Inflammatory macrophage treated with lipopolysaccharide for 4 hours (primary cell): Measurements from ENCODE around the gene VPS25.
"Not testable (repeated sequence)": the region's sequence is repeated elsewhere in the genome, so short reads cannot be mapped to it uniquely, and the experiment has no call there.

Experiments used
- DNase-seq: peaks from one replicate; pipeline ENCODE4 v3.0.0-alpha.2; 2020

Gene VPS25

GRCh38 chr17:42773290-42774035 lies at the start of gene VPS25:
TSS of gene VPS25 (plus strand) at chr17:42773449. CDS start at chr17:42773476, 27 bp downstream.
- DNase-seq = peak; percentile 88

GRCh38 chr17:42723636-42724035 lies 49.6 kb upstream of the VPS25 start:
- no peak for DNase-seq

DNA sequence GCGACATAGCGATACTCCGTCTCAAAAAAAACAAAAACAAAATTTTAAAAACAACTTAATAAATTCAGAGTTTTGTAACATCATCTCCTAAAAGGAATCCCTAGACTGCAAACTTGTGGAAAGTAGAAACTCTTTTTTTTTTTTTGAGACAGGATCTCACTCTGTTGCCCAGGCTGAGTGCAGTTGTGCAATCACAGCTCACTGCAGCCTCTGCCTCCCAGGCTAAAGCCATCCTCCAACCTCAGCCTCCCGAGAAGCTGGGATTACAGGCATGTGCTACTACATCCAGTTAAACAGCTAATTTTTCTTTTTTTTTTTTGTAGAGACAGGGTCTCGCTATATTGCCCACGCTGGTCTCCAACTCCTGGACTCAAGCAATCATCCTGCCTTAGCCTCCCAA lies 48.1 kb upstream of the VPS25 start:
- DNase-seq = no peak

- no peak for DNase-seq
These were observed 32.5 kb upstream of the VPS25 start for GRCh38 chr17:42740699-42741098.

DNA sequence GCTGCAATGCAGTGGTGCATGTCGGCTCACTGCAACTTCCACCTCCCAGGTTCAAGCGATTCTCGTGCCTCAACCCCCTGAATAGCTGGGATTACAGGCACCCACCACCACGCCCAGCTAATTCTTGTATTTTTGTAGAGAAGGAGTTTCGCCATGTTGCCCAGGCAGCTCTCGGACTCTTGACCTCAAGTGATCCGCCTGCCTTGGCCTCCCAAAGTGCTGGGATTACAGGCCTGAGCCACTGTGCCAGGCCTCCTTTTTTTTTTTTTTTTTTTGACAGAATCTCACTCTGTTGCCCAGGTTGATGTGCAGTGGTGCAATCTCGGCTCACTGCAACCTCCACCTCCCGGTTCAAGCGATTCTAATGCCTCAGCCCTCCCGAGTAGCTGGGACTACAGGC lies 30.3 kb upstream of the VPS25 start:
- not testable (repeated sequence) for DNase-seq

DNA sequence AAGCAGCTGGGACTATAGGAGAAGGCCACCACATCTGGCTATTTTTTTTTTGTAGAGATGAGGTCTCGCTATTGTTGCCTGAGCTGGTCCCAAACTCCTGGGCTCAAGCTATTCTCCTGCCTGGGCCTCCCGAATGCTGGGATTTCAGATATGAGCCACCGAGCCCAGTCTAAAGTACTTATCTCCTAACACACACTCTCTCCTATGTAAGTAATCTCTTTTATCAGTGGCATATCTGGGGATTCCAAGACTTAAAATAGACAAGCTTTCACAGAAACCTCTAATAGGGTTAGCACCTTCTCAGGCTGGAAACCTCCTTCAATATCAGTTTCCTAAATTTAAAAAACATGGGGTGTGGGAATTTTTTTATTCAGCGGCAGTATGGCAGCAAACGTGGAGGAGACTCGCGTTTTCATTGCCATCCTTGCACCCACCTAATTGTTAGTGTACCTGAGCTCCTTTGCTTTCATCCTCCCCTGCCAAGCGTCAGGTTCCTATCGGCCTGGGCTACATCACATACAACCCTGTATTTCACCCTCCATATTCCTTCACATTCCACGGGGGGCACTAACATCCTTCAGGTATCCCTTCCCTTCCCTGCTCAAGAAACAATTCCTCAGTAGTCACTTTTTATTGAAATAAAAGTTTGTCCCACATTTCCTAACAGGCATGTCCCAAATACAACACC lies 29.5 kb upstream of the VPS25 start:
- DNase-seq = no peak

- peak; percentile 65 for DNase-seq
These were observed 28.9 kb upstream of the VPS25 start for GRCh38 chr17:42744283-42744805.

GRCh38 chr17:42744806-42745617 lies 28.2 kb upstream of the VPS25 start, which contains the start of gene EZH1:
TSS of gene EZH1 (minus strand) at chr17:42745040. CDS start at chr17:42728941, 16,099 bp downstream.
- DNase-seq = peak; percentile 90

DNA sequence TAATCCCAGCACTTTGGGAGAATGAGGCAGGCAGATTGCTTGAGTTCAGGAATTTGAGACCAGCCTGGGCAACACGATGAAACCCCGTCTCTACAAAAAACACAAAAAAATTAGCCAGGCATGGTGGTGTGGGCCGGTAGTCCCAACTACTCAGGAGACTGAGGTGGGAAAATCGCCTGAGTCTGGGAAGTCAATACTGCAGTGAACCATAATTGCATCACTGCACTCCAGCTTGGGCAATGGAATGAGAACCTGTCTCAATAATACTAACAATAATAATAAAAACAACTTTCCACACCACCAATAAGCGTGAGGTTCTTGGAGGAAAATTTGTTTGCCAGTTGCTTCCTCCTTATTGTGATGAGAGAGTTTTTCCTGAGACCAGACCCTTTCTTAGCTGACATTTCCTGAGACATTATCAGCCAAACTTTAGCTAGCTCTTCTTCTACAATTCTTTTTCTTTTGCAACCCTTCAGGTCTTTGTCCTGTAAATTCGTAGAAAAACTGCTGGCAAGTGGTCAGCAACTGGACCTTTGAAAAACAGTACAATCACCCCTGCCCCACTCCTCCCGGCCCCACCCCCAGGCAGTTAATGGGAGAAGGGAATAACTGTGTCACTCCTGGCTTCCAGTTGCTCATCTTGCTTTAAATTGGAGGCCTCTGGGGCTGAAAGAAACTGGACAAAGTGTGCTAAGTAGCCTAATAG lies 24.9 kb upstream of the VPS25 start:
- no peak for DNase-seq

DNA sequence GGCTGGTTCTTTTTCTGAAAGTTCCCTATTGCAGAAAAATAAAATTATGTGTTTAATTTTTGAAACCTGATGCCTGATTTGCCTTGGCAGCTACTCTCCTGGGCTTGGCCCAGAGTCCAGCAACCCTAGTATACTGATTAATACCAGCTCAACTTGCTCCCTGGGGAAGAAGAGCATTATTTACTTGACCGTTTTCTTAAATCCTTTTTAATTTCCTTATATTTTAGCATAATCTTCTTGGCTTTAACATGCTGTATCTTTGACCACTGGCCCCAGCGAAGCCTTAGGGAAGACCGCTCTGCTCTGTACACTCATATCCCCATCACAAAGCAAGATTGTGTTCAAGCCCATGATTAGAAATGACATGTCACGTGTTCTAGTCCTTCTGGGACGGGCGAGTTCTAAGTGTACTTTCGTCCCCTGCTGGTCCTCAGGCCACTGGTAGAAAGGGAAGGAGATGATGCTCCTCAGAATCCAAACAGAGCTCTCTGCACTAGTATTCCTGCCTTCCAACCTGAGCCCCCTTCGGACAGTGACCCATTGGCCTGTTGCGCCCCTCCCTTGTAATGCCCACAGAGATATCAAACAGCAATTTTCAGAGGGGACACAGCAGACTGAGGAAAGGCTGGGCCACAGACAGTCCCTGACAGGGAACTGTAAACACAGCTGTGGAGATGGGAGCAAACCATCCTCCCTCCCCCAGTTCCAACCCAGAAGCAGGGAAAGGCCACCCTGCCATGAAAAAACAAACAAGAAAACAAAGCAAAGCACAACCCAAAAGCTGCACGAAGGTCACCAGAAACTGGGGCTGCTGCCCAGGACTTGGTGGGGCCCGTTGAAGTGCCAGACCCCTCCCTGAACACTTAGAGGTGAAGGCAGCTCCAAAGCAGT lies 24.1 kb upstream of the VPS25 start:
- DNase-seq = no peak

DNA sequence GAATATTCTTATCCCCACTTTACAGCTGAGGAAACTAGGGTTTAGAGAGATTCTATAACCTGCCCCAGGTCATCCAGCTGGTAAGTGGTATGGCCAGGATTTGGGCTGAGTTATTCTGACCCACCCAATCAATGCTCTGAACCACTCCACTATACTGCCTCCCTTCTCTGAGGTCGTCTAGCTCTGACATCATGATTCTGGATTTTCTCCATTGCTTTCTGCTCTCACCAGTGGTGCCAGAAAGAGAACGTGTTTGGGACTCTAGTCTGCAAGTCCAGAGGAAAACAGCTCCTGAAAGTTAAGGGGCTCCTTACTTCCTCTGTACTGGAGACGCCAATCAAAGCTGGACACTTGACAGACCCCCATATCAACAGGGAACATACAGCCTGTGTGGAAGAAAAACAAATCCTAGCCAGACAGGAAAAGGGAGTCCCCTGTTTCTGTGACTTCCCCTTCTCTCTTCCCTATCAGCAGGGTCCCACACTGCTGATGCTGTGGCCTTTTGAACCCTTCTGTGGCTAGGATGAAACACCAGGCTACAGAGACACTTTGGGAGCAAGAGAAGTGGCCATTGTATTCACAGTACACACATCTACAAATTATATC lies 22.4 kb upstream of the VPS25 start:
- peak; percentile 48 for DNase-seq

DNA sequence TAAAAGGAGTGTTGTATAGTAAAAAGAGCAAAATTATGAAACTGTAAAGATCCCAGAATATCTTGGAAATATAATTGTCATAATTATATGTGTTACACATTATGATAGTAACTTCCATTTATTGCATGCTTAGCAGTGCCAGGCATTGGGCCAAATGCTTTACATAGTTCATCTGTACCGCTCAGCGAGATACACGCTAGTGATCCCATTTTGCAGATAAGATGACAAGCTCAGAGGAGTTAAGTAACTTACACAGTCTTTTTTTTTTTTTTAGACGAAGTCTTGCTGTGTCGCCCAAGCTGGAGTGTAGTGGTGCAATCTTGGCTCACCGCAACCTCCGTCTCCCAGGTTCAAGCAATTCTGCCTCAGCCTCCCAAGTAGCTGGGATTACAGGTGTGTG lies 21.6 kb upstream of the VPS25 start:
- DNase-seq = no peak

GRCh38 chr17:42754782-42755181 lies 18.5 kb upstream of the VPS25 start:
- DNase-seq = peak; percentile 15

- DNase-seq = peak; percentile 90
These were observed 13.1 kb upstream of the VPS25 start for GRCh38 chr17:42759982-42760651.

DNA sequence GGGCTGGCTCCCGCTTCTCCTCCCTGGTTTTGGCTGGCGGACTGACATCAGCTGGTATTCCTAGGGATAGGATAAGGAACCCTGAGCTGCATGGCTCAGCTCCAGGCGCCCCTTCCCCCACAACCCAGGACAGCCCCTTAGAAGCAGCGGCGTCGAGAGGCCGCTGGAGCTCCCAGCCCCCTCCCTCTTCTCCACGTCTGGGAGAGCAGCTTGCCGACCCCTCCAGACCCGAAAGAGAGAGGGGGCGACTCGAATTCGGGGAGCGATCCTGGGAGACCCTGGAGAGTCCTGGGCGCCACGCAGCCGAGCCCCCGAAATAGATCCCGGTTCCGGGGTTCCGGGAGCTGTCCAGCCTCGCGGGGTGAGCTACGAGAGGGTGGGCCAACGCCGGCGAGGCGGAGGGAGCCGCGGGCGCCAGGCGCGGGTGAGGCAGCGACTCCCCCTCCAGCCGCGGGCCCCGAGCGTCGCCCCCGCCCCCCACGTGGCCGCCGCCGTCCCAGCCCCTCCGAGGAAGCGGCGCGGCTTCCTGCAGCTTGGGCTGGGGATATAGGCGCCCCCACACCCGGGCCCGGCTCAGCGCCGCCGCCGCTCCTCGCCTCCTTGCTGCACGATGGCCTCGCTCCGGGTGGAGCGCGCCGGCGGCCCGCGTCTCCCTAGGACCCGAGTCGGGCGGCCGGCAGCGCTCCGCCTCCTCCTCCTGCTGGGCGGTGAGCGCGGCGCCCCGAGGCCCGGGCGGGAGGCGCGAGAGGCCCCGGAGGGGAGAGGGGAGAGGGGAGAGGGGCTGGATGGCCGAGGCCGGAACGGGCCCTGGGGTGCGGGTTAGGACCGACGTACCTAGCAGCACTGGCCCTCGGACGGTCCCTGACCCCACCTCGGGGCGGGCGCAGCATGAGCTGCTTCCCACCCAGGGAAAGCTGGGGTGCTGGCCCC lies 12.3 kb upstream of the VPS25 start, which contains the start of gene RAMP2:
Gene RAMP2 (plus strand): TSS at position 576 of the 930 bp plus-strand sequence. CDS start 35 bp downstream, at position 611.
- no peak for DNase-seq

DNA sequence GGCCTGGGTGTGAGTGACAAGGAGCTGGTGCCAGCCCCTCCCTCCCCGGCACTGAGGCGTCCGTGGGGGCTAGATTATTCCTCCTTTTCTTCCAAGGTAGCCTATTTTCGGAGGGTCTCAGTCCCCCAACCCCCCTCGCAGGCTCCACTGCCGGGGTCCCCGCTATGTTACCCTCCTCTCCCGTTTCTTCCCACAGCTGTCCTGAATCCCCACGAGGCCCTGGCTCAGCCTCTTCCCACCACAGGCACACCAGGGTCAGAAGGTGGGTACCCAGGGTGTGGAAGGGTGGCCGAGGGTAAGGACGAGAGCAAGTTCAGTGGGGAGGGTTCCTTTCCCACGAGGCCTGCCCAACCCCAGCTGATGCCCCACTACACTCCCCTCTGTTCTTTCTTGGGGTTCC lies 11.6 kb upstream of the VPS25 start:
- DNase-seq = no peak

DNA sequence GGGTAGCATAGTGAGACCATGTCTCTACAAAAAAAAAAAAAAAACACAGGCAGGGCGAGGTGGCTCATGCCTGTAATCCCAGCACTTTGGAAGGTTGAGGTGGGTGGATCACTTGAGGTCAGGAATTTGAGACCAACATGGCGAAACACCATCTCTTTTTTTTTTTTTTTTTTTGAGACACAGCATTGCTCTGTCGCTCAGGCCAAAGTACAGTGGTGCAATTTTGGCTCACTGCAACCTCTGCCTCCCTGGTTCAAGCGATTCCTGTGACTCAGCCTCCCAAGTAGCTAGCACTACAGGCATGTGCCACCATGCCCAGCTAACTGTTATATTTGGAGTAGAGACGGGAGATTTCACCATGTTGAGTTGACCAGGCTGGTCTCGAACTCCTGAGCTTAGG lies 7.1 kb upstream of the VPS25 start:
- no peak for DNase-seq

DNA sequence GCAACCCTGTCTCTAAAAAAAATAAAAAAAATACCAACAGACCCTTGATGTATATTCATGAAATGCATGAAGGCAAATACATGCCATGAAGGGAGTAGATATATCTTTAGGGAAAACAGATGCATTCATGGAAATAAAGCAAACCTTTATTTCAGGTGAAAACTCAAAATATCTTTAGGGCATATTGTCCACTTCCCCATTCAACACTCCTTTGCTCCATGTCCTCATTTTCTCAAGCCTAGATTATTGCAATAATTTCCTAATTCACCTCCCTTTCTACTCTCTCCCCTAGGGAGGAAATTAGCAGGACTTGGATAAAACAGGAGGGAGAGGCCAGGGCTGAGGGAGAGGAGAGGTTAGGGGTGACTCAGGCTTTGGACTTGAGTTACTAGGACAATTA lies 5.7 kb upstream of the VPS25 start:
- DNase-seq = no peak

DNA sequence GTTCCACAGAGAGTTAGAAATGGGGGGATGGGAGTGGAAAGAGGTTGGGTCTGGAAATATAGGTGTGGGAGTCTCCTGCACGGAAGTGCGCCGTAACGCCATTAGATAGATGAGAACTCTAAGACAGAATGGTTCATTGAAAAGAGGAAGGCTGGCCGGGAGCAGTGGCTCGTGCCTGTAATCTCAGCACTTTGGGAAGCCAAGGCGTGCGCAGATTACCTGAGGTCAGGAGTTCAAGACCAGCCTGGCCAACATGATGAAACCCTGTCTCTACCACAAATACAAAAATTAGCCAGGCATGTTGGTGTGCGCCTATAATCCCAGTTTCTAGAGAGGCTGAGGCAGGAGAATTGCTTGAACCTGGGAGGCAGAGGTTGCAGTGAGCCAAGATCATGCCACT lies 5.2 kb upstream of the VPS25 start:
- DNase-seq = not testable (repeated sequence)
